Endothelial cell of umbilical vein (primary cell): Measurements from ENCODE around the gene KANK4. TPM values are rescaled to one million over a fixed set of nuclear protein-coding genes. Genes with fewer than 3 reads are reported as not detected.

ENCODE experiments used
- BruUV-seq: library from RNA; stranded (reverse); fragments of 400-500 nt; replicated peaks from 2 replicates; lab custom pipeline; 2021; lab: Mats Ljungman, UMichigan
- CTCF ChIA-PET: fragments of 300-600, 350-600 bp; sonication (Branson Sonifier 250); formaldehyde crosslinking; loops from one replicate; lab custom pipeline; 2021; ENCODE audit warnings: antibody characterized with exemption, inconsistent platforms; lab: Charles Lee
- POLR2A ChIA-PET: fragments of 300-600, 350-600 bp; sonication (Branson Sonifier 250); formaldehyde crosslinking; loops from one replicate; lab custom pipeline; 2021; ENCODE audit warnings: antibody characterized with exemption, inconsistent platforms; lab: Charles Lee
- DNase-seq: peaks from one replicate; pipeline ENCODE4 v3.0.0-alpha.2; 2011; ENCODE audit warnings: low read depth, low spot score
- FAIRE-seq: peaks from 2 replicates; lab custom pipeline; 2011; peaks lifted over from hg19 to GRCh38; lab: Jason Lieb, UNC
- H2AFZ ChIP-seq: 2 replicates; pipeline ENCODE4 v1.6.0; 2012; ENCODE audit warnings: low read depth, low read length, control low read depth, inconsistent platforms
- H3K27ac ChIP-seq: 2 replicates; pipeline ENCODE4 v1.5.1; 2011; ENCODE audit warnings: low read depth, mild to moderate bottlenecking, control low read depth, low read length, moderate library complexity; ENCODE audit not compliant: insufficient read depth
- H3K27me3 ChIP-seq, 2 experiments: 2 replicates each; pipeline versions ENCODE4 v1.6.0 to v1.6.1; 2011; ENCODE audit warnings: low read length in 2 of 2, mixed read lengths in 1 of 2; ENCODE audit not compliant: control insufficient read depth in 2 of 2, insufficient read depth in 2 of 2
- H3K36me3 ChIP-seq, 2 experiments: 2 replicates in 1 of 2; 3 replicates in 1 of 2; pipeline ENCODE4 v1.5.1; 2011; ENCODE audit warnings: low read length in 2 of 2, mild to moderate bottlenecking in 1 of 2, moderate library complexity in 1 of 2; ENCODE audit not compliant: control insufficient read depth in 2 of 2, insufficient read depth in 2 of 2; ENCODE audit errors: extremely low read depth in 1 of 2
- H3K4me1 ChIP-seq: 3 replicates; pipeline ENCODE4 v1.5.1; 2011; ENCODE audit warnings: mild to moderate bottlenecking, low read length; ENCODE audit not compliant: control insufficient read depth, insufficient read depth; ENCODE audit errors: extremely low read depth
- H3K4me2 ChIP-seq: 2 replicates; pipeline ENCODE4 v1.6.1; 2011; ENCODE audit warnings: low read length, control low read depth, mixed read lengths; ENCODE audit not compliant: insufficient read depth
- H3K4me3 ChIP-seq, 3 experiments: fragments of 200-600 bp in 1 of 3; sonication (generic), shearing (Covaris generic) in 1 of 3; replicated peaks in 1 of 3; 2 replicates each; pipeline ENCODE4 v1.5.1; 2011 to 2016; ENCODE audit warnings: control low read depth in 3 of 3, low read length in 3 of 3, mild to moderate bottlenecking in 2 of 3, inconsistent platforms in 1 of 3, low read depth in 1 of 3, moderate library complexity in 1 of 3; ENCODE audit not compliant: insufficient read depth in 1 of 3
- H3K79me2 ChIP-seq: 2 replicates; pipeline ENCODE4 v1.6.0; 2012; ENCODE audit warnings: low read length, inconsistent platforms; ENCODE audit not compliant: control insufficient read depth, insufficient read depth
- H3K9ac ChIP-seq: replicated peaks from 2 replicates; pipeline ENCODE3; 2011; ENCODE audit warnings: low read length, control low read depth; ENCODE audit not compliant: insufficient read depth; ENCODE audit errors: extremely low read depth
- H3K9me1 ChIP-seq: replicated peaks from 3 replicates; pipeline ENCODE4 v1.6.0; 2011; ENCODE audit warnings: mild to moderate bottlenecking, low read length; ENCODE audit not compliant: control insufficient read depth, insufficient read depth; ENCODE audit errors: extremely low read depth
- H3K9me3 ChIP-seq: replicated peaks from 2 replicates; pipeline ENCODE4 v1.5.1; 2012; ENCODE audit warnings: low read length, inconsistent platforms; ENCODE audit not compliant: control insufficient read depth, insufficient read depth
- H4K20me1 ChIP-seq: replicated peaks from 2 replicates; pipeline ENCODE3; 2011; ENCODE audit warnings: mild to moderate bottlenecking, low read length; ENCODE audit not compliant: control insufficient read depth, insufficient read depth; ENCODE audit errors: extremely low read depth
- CTCF ChIP-seq, 2 donors: IDR thresholded peaks; 1 replicate in 1 of 2; 2 replicates in 1 of 2; pipeline ENCODE4 v1.5.1; 2011; ENCODE audit warnings: low read length in 2 of 2, mild to moderate bottlenecking in 2 of 2, moderate library complexity in 2 of 2, control low read depth in 1 of 2, inconsistent platforms in 1 of 2, low read depth in 1 of 2; ENCODE audit not compliant: insufficient read depth in 1 of 2; ENCODE audit errors: extremely low read depth in 1 of 2
- EZH2 ChIP-seq: IDR thresholded peaks from 2 replicates; pipeline ENCODE4 v1.6.1; 2012; ENCODE audit warnings: borderline replicate concordance, low read depth, mild to moderate bottlenecking, moderate library complexity, low read length, inconsistent platforms; ENCODE audit not compliant: severe bottlenecking
- FOS ChIP-seq: IDR thresholded peaks from 2 replicates; pipeline ENCODE4 v1.6.1; 2011; ENCODE audit warnings: mild to moderate bottlenecking, low read length, moderate library complexity, borderline replicate concordance; ENCODE audit not compliant: insufficient read depth
- GATA2 ChIP-seq: IDR thresholded peaks from 2 replicates; pipeline ENCODE4 v1.7.0; 2011; ENCODE audit warnings: low read depth, mild to moderate bottlenecking, moderate library complexity, mixed read lengths, low read length; ENCODE audit not compliant: insufficient read length, insufficient read depth
- JUN ChIP-seq: IDR thresholded peaks from 2 replicates; pipeline ENCODE4 v1.6.1; 2011; ENCODE audit warnings: borderline replicate concordance, low read depth; ENCODE audit not compliant: insufficient read length, insufficient read depth
- MYC ChIP-seq: IDR thresholded peaks from one replicate; pipeline ENCODE4 v1.6.1; 2011; ENCODE audit warnings: mild to moderate bottlenecking, low read depth, low read length
- POLR2A ChIP-seq: IDR thresholded peaks from 2 replicates; pipeline ENCODE4 v1.6.1; 2012; ENCODE audit warnings: low read depth, mild to moderate bottlenecking, control low read depth, low read length
- POLR2AphosphoS5 ChIP-seq: IDR thresholded peaks from 2 replicates; pipeline ENCODE4 v1.6.1; 2012; ENCODE audit warnings: low read depth, mild to moderate bottlenecking, control low read depth, low read length, moderate library complexity; ENCODE audit not compliant: insufficient read depth
- dilution Hi-C: fragments of 300-500 bp; cut with MboI; formaldehyde crosslinking; loops from one replicate; pipeline ENCODE4 v1.15.0; 2019; ENCODE audit warnings: low sequenced_read_pairs; ENCODE audit not compliant: extremely low pct_ligation_motif_present
- intact Hi-C: fragments of 100-400 bp; cut with micrococcal nuclease; formaldehyde crosslinking; loops from one replicate; pipeline ENCODE4 v1.10.0; 2022
- polyA plus RNA-seq, 4 experiments: library from polyadenylated mRNA; depleted of rRNA in 3 of 4; stranded (reverse) in 3 of 4; unstranded in 1 of 4; fragments of >200 nt; gene quantifications; 2 replicates each; pipeline versions ENCODE4 v1.2.1 to v1.2.3, GENCODE V29; 2011 to 2012; ENCODE audit warnings: missing spikeins in 1 of 4
- total RNA-seq: library from RNA; stranded (reverse); gene quantifications from 2 replicates; pipeline ENCODE4 v1.2.3, GENCODE V29; 2021
- TF ChIP-seq, protein P1 (sequence below): IDR thresholded peaks from 2 replicates; pipeline ENCODE4 v1.6.1; 2011; ENCODE audit not compliant: insufficient read depth, insufficient read length

Gene KANK4
- total and polyA plus RNA-seq, 2 donors (not counting 3 experiments of a cell fraction or from before 2014, with no cell fraction given) = not detected

DNA sequence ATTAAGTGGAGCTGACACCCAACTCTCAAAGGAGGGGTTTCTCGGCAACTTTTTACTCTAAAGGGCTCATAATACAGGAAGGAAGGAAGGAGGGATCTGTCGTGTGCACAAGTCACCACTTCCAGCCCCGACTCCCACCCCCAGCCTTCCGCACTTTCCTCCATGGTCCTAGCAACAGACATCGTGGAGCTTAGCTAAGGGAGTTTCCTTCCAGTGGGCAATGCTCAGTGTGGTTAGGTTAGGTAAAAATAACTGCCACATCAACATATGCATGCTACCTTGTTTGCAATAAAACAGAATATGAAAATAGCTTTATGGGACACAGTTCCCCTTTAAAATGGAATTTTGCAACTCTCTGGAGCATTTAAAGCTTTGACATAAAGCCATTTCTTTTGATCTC lies 35.2 kb downstream of the KANK4 start:
- no peak for TF ChIP-seq MYC
- TF ChIP-seq CTCF (IDR thresholded peaks at IDR 0.05; ENCODE audit: extremely low read depth in 1 of 2, insufficient read depth in 1 of 2, low read depth in 1 of 2, low read length in 2 of 2) = no peak
- no peak for TF ChIP-seq EZH2
- TF ChIP-seq POLR2AphosphoS5 = no peak
- TF ChIP-seq FOS = no peak
- TF ChIP-seq, protein P1, sequence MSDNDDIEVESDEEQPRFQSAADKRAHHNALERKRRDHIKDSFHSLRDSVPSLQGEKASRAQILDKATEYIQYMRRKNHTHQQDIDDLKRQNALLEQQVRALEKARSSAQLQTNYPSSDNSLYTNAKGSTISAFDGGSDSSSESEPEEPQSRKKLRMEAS = no peak
- TF ChIP-seq POLR2A = no peak
- TF ChIP-seq GATA2 = no peak
- no peak for TF ChIP-seq JUN
- no peak for DNase-seq
- ChIA-PET POLR2A (no interaction called here), CTCF (interaction anchor here (1.6 kb wide), 1 partner anchor 14 kb away, joined by 3 read pairs; no protein-coding TSS in a partner anchor)
- Histone ChIP-seq H3K4me1 (peaks cover 2% of the 10 kb centered on the region), H3K9me1 (no peaks in the 10 kb centered on the region), H2AFZ (no peak overlapping the region), H3K27ac (no peak overlapping the region), H3K9me3 (no peaks in the 10 kb centered on the region), H3K79me2 (no peaks in the 10 kb centered on the region), H3K9ac (no peak overlapping the region), H3K4me2 (no peak overlapping the region), H3K27me3 (peaks cover 5 to 6% of the 10 kb centered on the region in 2 experiments), H4K20me1 (no peaks in the 10 kb centered on the region), H3K4me3 (no peak overlapping the region), H3K36me3 (no peaks in the 10 kb centered on the region)
- FAIRE-seq = no peak
- BruUV-seq = no TSS peak
- intact Hi-C loops (no loop called here), dilution Hi-C loops (no loop called here)
